PFSK-1 (cell line): ENCODE results near the gene PCBD1.

Source experiments
- FOXP2 ChIP-seq: optimal IDR thresholded peaks from 2 replicates; pipeline ENCODE3; 2011; ENCODE audit warnings: borderline replicate concordance, control low read depth, inconsistent platforms; ENCODE audit not compliant: insufficient read depth; ENCODE audit errors: extremely low read length, extremely low read depth
- POLR2AphosphoS5 ChIP-seq: IDR thresholded peaks from 2 replicates; pipeline ENCODE4 v1.6.1; 2012; ENCODE audit warnings: low read depth, mild to moderate bottlenecking, control low read depth, low read length, moderate library complexity
- SIN3A ChIP-seq: IDR thresholded peaks from 2 replicates; pipeline ENCODE4 v1.6.1; 2012; ENCODE audit warnings: mild to moderate bottlenecking, low read length, moderate library complexity, borderline replicate concordance; ENCODE audit not compliant: insufficient read depth
- TAF1 ChIP-seq: IDR thresholded peaks from 2 replicates; pipeline ENCODE4 v1.6.1; 2012; ENCODE audit warnings: low read length, control low read depth, borderline replicate concordance; ENCODE audit not compliant: insufficient read depth
- TF ChIP-seq, protein P1 (sequence below), 2 experiments: IDR thresholded peaks; 2 replicates each; pipeline versions ENCODE4 v1.6.1 to v1.8.0; 2011 to 2012; ENCODE audit warnings: low read depth in 2 of 2, low read length in 2 of 2, control low read depth in 1 of 2, inconsistent platforms in 1 of 2, mild to moderate bottlenecking in 1 of 2, moderate library complexity in 1 of 2; ENCODE audit not compliant: insufficient read depth in 1 of 2

PCBD1 gene

DNA sequence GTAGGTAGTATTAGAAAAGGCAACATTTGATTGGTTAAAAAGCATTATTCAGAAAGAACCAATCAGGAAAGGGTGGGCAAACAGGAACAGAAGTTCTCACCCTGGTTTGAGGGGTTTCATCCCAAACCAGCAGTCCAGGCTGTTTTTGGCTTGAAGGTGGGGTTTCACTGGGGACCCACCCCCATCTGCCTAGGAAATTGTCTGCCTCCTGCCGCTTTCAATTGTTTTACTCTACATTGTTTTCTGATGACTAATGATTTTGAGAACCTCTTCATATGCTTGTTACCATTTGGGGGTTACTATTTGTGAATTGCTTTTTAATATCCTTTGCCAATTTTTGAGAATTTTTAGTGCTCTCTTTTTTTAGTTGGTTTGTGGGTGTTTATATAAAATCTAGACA, 3.3 kb upstream of the PCBD1 start:
- TF ChIP-seq FOXP2 (no peak), POLR2AphosphoS5 (no peak), SIN3A (no peak), TAF1 (no peak)
- TF ChIP-seq, protein P1, sequence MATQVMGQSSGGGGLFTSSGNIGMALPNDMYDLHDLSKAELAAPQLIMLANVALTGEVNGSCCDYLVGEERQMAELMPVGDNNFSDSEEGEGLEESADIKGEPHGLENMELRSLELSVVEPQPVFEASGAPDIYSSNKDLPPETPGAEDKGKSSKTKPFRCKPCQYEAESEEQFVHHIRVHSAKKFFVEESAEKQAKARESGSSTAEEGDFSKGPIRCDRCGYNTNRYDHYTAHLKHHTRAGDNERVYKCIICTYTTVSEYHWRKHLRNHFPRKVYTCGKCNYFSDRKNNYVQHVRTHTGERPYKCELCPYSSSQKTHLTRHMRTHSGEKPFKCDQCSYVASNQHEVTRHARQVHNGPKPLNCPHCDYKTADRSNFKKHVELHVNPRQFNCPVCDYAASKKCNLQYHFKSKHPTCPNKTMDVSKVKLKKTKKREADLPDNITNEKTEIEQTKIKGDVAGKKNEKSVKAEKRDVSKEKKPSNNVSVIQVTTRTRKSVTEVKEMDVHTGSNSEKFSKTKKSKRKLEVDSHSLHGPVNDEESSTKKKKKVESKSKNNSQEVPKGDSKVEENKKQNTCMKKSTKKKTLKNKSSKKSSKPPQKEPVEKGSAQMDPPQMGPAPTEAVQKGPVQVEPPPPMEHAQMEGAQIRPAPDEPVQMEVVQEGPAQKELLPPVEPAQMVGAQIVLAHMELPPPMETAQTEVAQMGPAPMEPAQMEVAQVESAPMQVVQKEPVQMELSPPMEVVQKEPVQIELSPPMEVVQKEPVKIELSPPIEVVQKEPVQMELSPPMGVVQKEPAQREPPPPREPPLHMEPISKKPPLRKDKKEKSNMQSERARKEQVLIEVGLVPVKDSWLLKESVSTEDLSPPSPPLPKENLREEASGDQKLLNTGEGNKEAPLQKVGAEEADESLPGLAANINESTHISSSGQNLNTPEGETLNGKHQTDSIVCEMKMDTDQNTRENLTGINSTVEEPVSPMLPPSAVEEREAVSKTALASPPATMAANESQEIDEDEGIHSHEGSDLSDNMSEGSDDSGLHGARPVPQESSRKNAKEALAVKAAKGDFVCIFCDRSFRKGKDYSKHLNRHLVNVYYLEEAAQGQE (IDR thresholded peaks at IDR 0.05; ENCODE audit: insufficient read depth in 1 of 2, low read depth in 2 of 2, low read length in 2 of 2) = no peak

DNA sequence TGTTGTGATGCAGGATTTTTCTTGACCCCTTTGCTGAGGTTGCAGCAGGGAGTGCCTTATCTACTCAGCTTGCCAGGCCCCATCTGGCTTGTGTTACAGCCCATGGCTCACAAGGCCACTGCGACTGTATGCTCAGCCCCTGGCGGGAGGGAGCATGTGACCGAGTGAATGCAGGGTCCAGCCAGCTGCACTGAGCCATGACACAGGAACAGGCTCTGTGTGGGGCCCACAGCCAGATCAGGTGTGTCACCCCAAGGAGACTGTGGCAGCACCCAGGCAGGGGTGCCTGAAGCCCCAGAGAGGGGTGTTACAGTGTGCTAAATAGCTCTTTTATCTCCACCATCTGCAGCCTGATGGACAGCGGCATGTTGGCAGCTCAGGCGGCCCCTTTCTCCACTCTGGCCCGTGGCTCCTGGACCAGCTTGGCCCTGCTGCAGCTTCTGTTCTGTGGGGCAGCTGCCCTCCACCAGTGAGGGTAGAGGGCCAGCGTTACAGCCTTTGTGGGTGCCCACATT, 2.6 kb upstream of the PCBD1 start:
- TF ChIP-seq POLR2AphosphoS5 = no peak
- TF ChIP-seq FOXP2 = no peak
- no peak for TF ChIP-seq SIN3A
- TF ChIP-seq TAF1 = no peak
- TF ChIP-seq, protein P1 (IDR thresholded peaks at IDR 0.05; ENCODE audit: insufficient read depth in 1 of 2, low read depth in 2 of 2, low read length in 2 of 2) = no peak

DNA sequence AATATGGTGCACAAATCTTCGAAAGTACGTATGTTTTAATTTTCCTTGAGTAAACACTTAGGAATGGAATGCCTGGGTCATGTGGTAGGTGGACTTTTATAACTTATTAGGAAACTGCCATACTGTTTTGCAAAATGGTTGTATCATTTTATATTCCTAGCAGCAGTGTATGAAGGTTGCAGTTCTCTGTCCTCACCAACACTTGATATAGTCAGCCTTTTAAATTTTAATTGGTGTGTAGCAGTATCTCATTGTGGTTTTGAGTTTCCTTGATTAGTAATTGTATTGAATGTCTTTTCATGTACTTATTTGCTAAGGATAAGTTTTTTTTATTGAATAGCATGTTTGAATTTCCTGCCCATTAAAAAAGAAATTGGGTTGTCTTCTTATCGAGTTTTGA, 926 bp upstream of the PCBD1 start:
- no peak for TF ChIP-seq SIN3A

DNA sequence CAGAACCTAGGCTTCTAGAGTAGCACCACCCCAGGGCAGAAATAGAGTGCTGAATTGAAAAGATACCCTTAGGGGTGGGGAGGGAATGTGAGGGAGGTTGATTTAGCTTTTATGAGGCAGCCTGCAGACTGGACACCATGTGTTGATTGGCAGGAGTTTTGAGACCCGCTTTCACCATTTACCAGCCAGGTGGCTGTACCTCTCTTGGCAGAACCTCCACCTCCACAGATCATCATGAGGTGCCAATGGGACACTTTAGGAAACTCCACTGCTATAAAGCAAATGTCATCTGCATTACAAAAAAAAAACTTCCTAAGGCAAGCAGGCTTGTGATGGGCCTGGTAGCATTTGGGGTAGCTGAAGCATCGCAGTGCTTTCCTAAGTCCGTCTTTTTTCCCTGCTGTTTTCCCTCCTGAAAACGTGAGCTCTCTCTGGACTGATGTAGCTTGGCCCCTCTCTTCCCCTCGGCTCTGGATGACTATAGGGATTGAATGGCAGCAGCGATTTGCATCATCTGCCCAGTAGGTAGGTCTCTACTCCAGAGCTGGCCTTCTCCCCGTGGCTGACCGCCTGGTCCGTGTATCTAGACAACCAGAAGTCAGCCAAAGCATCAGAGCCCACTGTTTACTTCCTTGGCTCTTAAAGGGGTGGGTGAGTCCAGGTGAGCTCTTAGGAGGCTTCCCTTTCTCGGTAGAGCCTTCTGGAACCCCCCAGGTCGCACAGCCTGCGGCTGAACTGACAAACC, 1.3 kb downstream of the PCBD1 start:
- TF ChIP-seq POLR2AphosphoS5 (no peak), FOXP2 (no peak)
- TF ChIP-seq, protein P1 (IDR thresholded peaks at IDR 0.05; ENCODE audit: insufficient read depth in 1 of 2, low read depth in 2 of 2, low read length in 2 of 2) = no peak

DNA sequence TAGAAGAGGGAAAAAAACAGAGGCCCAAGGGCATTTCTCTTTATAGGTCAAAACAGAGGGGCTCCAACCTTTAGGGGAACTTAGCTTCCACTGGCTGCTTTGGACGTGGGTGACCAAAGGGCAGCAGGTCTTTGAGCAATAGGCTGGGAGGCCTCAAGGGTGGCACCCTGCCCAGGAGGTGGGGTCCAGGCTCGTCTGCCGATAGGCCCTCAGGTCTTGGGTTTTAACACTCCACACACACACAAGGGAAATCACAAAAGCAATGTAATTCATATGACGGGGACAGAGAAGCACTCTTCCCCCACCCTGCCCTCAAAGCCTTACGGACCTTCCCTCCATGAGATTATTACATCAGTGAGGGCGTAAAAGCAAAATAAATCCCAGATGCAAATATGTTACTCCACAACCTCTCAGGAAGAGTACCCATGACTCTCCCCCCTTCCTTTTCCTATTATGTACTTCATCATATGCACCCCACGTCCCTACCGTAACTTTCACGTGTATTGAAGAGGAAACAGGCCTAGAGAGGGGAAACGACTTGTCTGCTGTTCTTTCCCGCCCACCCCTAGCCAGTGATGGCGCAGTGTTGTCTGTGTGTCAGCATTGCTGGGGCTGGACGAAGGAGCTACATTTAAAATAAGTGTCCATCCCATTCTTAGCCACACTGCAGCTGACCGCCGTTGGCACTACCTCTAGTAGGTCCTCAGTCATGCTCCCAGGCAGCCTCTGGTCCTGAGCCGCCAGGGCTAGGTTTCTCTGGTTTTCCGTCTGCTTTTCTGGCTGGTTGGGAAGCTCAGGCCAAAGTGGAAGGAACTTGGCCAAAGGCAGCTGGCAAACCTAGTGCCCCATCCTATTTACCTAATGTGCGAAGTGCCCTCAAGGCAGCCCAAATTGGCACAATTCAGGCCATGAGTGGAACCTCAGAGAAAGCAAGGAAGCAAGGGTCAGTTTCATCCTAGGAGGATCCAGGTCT, 2.1 kb downstream of the PCBD1 start:
- TF ChIP-seq TAF1 (no peak), FOXP2 (no peak), POLR2AphosphoS5 (no peak), SIN3A (no peak)
- TF ChIP-seq, protein P1 (IDR thresholded peaks at IDR 0.05; ENCODE audit: insufficient read depth in 1 of 2, low read depth in 2 of 2, low read length in 2 of 2) = no peak
